Ascending aorta (tissue), 2 donors: ENCODE data around the gene ANKRD40. TPM values are rescaled to one million over a fixed set of nuclear protein-coding genes. Genes with fewer than 3 reads are reported as not detected.

Experiments used
- DNase-seq, 2 donors: peaks; one replicate each; pipeline ENCODE4 v3.0.0-alpha.2; 2019; ENCODE audit warnings: low spot score in 2 of 2
- H3K27ac ChIP-seq, 2 donors: fragments of 200-600 bp; sonication (generic); one replicate each; pipeline ENCODE4 v1.5.1; 2016 to 2017; ENCODE audit warnings: mild to moderate bottlenecking in 1 of 2
- H3K27me3 ChIP-seq: fragments of 200-600 bp; sonication (generic); one replicate; pipeline ENCODE4 v1.5.1; 2017
- H3K36me3 ChIP-seq, 2 donors: fragments of 200-600 bp; sonication (generic); one replicate each; pipeline ENCODE4 v1.5.1; 2016
- H3K4me1 ChIP-seq, 2 donors: fragments of 200-600 bp; sonication (generic); one replicate each; pipeline ENCODE4 v1.5.1; 2016 to 2017; ENCODE audit warnings: mild to moderate bottlenecking in 1 of 2
- H3K4me3 ChIP-seq, 2 donors: fragments of 200-600 bp; sonication (generic); one replicate each; pipeline ENCODE4 v1.5.1; 2016 to 2017; ENCODE audit warnings: mild to moderate bottlenecking in 1 of 2
- H3K9me3 ChIP-seq, 2 donors: fragments of 200-600 bp; sonication (generic); one replicate each; pipeline ENCODE4 v1.5.1; 2016
- intact Hi-C: fragments of 100-400 bp; cut with DNase I; formaldehyde crosslinking; loops from one replicate; pipeline ENCODE4 v1.15.1; 2023
- total RNA-seq: library from RNA; depleted of rRNA; stranded (reverse); fragments of >200 nt; gene quantifications from one replicate; pipeline ENCODE4 v1.1.0, GENCODE V29; 2016
- TF ChIP-seq, protein P1 (sequence below), 3 experiments: fragments of 200-600 bp in 2 of 3; fragments of 450-650 bp in 1 of 3; sonication (generic) in 2 of 3; IDR thresholded peaks; one replicate each; pipeline ENCODE4 v1.5.1; 2016 to 2019; ENCODE audit warnings: antibody characterized with exemption in 3 of 3, mild to moderate bottlenecking in 1 of 3, moderate library complexity in 1 of 3

ANKRD40 gene
- total RNA-seq, 1 donor from 2014 or later, result 35.4 TPM

- no peaks in the 10 kb centered on the region for H3K9me3 ChIP-seq
- no peak overlapping the region for H3K4me3 ChIP-seq
- H3K4me1 ChIP-seq, result peaks cover 8 to 14% of the 10 kb centered on the region in 2 donors
- intact Hi-C loops, result loop anchor here (5.0 kb wide), 1 partner anchor 214 kb away; no protein-coding TSS in a partner anchor
- peaks cover 44 to 63% of the 10 kb centered on the region in 2 donors for H3K36me3 ChIP-seq
- no peak for DNase-seq
- H3K27me3 ChIP-seq, result no peaks in the 10 kb centered on the region
- no peak overlapping the region for H3K27ac ChIP-seq
- TF ChIP-seq, protein P1, sequence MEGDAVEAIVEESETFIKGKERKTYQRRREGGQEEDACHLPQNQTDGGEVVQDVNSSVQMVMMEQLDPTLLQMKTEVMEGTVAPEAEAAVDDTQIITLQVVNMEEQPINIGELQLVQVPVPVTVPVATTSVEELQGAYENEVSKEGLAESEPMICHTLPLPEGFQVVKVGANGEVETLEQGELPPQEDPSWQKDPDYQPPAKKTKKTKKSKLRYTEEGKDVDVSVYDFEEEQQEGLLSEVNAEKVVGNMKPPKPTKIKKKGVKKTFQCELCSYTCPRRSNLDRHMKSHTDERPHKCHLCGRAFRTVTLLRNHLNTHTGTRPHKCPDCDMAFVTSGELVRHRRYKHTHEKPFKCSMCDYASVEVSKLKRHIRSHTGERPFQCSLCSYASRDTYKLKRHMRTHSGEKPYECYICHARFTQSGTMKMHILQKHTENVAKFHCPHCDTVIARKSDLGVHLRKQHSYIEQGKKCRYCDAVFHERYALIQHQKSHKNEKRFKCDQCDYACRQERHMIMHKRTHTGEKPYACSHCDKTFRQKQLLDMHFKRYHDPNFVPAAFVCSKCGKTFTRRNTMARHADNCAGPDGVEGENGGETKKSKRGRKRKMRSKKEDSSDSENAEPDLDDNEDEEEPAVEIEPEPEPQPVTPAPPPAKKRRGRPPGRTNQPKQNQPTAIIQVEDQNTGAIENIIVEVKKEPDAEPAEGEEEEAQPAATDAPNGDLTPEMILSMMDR (IDR thresholded peaks at IDR 0.05), result no peak
These were observed 11.3 kb downstream of the ANKRD40 start for GRCh38 chr17:50696365-50696879.

GRCh38 chr17:50693036-50693682 is 14.6 kb downstream of the ANKRD40 start:
- Histone ChIP-seq H3K4me1 (peaks cover 8 to 35% of the 10 kb centered on the region in 2 donors), H3K9me3 (no peaks in the 10 kb centered on the region), H3K27me3 (no peaks in the 10 kb centered on the region), H3K4me3 (no peak overlapping the region), H3K27ac (peak overlapping the region; percentile 14 to 54), H3K36me3 (peaks cover 29 to 40% of the 10 kb centered on the region in 2 donors)
- intact Hi-C loops, result loop anchor here (2.0 kb wide), 1 partner anchor 142 kb away; no protein-coding TSS in a partner anchor
- TF ChIP-seq, protein P1 (IDR thresholded peaks at IDR 0.05), result no peak
- no peak for DNase-seq

- DNase-seq, result no peak
- H3K4me3 ChIP-seq, result no peak overlapping the region
- no peaks in the 10 kb centered on the region for H3K9me3 ChIP-seq
- H3K27ac ChIP-seq, result peak overlapping the region in 1 of 2 donors; percentile 54
- peaks cover 24 to 34% of the 10 kb centered on the region in 2 donors for H3K36me3 ChIP-seq
- peaks cover 10 to 38% of the 10 kb centered on the region in 2 donors for H3K4me1 ChIP-seq
- no peaks in the 10 kb centered on the region for H3K27me3 ChIP-seq
- TF ChIP-seq, protein P1 (IDR thresholded peaks at IDR 0.05), result no peak
- intact Hi-C loops, result loop anchor here (2.0 kb wide), 1 partner anchor 142 kb away; no protein-coding TSS in a partner anchor
These were observed 15.2 kb downstream of the ANKRD40 start for GRCh38 chr17:50692448-50693035.

- H3K36me3 ChIP-seq, result peaks cover 17 to 27% of the 10 kb centered on the region in 2 donors
- H3K9me3 ChIP-seq, result no peaks in the 10 kb centered on the region
- H3K4me3 ChIP-seq, result no peak overlapping the region
- H3K27ac ChIP-seq, result peak overlapping the region; percentile 8 to 54
- H3K4me1 ChIP-seq, result peaks cover 17 to 45% of the 10 kb centered on the region in 2 donors
- TF ChIP-seq, protein P1 (IDR thresholded peaks at IDR 0.05), result no peak
- H3K27me3 ChIP-seq, result no peaks in the 10 kb centered on the region
- no peak for DNase-seq
- intact Hi-C loops, result loop anchor here (2.0 kb wide), 1 partner anchor 141 kb away; no protein-coding TSS in a partner anchor
These were observed 15.9 kb downstream of the ANKRD40 start for GRCh38 chr17:50691550-50692447.

DNA sequence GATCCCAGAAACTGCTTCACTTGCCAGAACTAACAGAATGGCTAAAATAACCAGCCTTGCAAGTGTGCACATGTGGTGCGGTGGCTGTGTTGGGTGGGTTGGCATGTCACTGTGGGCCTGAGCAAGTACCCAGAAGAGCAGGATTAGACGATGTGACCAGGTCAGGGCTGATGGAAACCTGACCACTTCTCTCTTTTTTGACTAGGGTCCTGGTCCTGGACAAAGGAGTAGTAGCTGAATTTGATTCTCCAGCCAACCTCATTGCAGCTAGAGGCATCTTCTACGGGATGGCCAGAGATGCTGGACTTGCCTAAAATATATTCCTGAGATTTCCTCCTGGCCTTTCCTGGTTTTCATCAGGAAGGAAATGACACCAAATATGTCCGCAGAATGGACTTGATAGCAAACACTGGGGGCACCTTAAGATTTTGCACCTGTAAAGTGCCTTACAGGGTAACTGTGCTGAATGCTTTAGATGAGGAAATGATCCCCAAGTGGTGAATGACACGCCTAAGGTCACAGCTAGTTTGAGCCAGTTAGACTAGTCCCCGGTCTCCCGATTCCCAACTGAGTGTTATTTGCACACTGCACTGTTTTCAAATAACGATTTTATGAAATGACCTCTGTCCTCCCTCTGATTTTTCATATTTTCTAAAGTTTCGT is 16.7 kb downstream of the ANKRD40 start:
- TF ChIP-seq, protein P1 (IDR thresholded peaks at IDR 0.05), result no peak
- H3K36me3 ChIP-seq, result peaks cover 9 to 19% of the 10 kb centered on the region in 2 donors
- no peak overlapping the region for H3K27ac ChIP-seq
- H3K4me3 ChIP-seq, result no peak overlapping the region
- intact Hi-C loops, result no loop called here
- H3K27me3 ChIP-seq, result no peaks in the 10 kb centered on the region
- H3K4me1 ChIP-seq, result peaks cover 22 to 51% of the 10 kb centered on the region in 2 donors
- no peaks in the 10 kb centered on the region for H3K9me3 ChIP-seq
- DNase-seq, result no peak
